GM19468 (cell line): Measurements from ENCODE around the gene EGFL6.
"Not testable (repeated sequence)": the region's sequence is repeated elsewhere in the genome, so short reads cannot be mapped to it uniquely, and the experiment has no call there.

ENCODE experiments used
- ATAC-seq: cut with Tn5 transposase; IDR thresholded peaks from one replicate; pipeline ENCODE4 v1.9.1; 2021; ENCODE audit warnings: mild to moderate bottlenecking, moderate library complexity, moderate number of reproducible peaks; ENCODE audit not compliant: unreplicated experiment; ENCODE audit errors: extremely low read depth

Gene EGFL6

GRCh38 chrX:13590207-13590606 is 20.8 kb downstream of the EGFL6 start:
- no peak for ATAC-seq

GRCh38 chrX:13590914-13591313 is 21.5 kb downstream of the EGFL6 start:
- no peak for ATAC-seq

GRCh38 chrX:13597874-13598273 is 28.5 kb downstream of the EGFL6 start:
- no peak for ATAC-seq

- no peak for ATAC-seq
These were observed 29.5 kb downstream of the EGFL6 start for GRCh38 chrX:13598877-13599276.

- ATAC-seq: no peak
These were observed 30.1 kb downstream of the EGFL6 start for GRCh38 chrX:13599491-13599890.

GRCh38 chrX:13605611-13606010 is 36.2 kb downstream of the EGFL6 start:
- no peak for ATAC-seq

- ATAC-seq: no peak
These were observed 38.1 kb downstream of the EGFL6 start for GRCh38 chrX:13607331-13607995.

- no peak for ATAC-seq
These were observed 38.6 kb downstream of the EGFL6 start for GRCh38 chrX:13607996-13608365.

- ATAC-seq: no peak
These were observed 44.8 kb downstream of the EGFL6 start for GRCh38 chrX:13614154-13614553.

- ATAC-seq: no peak
These were observed 50.8 kb downstream of the EGFL6 start for GRCh38 chrX:13620207-13620606.

- ATAC-seq: no peak
These were observed 53.1 kb downstream of the EGFL6 start for GRCh38 chrX:13622401-13622964.

- no peak for ATAC-seq
These were observed 57.9 kb downstream of the EGFL6 start for GRCh38 chrX:13627306-13627705.

- not testable (repeated sequence) for ATAC-seq
These were observed 67.8 kb downstream of the EGFL6 start for GRCh38 chrX:13637224-13637623.

GRCh38 chrX:13638021-13638420 is 68.6 kb downstream of the EGFL6 start:
- no peak for ATAC-seq

- ATAC-seq: no peak
These were observed 69.4 kb downstream of the EGFL6 start for GRCh38 chrX:13638826-13639225.

GRCh38 chrX:13641684-13642083 is 72.3 kb downstream of the EGFL6 start:
- ATAC-seq: not testable (repeated sequence)

- no peak for ATAC-seq
These were observed 76.2 kb downstream of the EGFL6 start for GRCh38 chrX:13645464-13646153.

- no peak for ATAC-seq
These were observed 76.8 kb downstream of the EGFL6 start for GRCh38 chrX:13646154-13646549.

GRCh38 chrX:13647709-13648212 is 78.4 kb downstream of the EGFL6 start:
- ATAC-seq: no peak

GRCh38 chrX:13648336-13648735 is 78.9 kb downstream of the EGFL6 start:
- ATAC-seq: not testable (repeated sequence)

GRCh38 chrX:13649838-13650237 is 80.4 kb downstream of the EGFL6 start:
- no peak for ATAC-seq
